ENCODE measurements around the gene SLC33A1.

- TF ChIP-seq, protein P1, sequence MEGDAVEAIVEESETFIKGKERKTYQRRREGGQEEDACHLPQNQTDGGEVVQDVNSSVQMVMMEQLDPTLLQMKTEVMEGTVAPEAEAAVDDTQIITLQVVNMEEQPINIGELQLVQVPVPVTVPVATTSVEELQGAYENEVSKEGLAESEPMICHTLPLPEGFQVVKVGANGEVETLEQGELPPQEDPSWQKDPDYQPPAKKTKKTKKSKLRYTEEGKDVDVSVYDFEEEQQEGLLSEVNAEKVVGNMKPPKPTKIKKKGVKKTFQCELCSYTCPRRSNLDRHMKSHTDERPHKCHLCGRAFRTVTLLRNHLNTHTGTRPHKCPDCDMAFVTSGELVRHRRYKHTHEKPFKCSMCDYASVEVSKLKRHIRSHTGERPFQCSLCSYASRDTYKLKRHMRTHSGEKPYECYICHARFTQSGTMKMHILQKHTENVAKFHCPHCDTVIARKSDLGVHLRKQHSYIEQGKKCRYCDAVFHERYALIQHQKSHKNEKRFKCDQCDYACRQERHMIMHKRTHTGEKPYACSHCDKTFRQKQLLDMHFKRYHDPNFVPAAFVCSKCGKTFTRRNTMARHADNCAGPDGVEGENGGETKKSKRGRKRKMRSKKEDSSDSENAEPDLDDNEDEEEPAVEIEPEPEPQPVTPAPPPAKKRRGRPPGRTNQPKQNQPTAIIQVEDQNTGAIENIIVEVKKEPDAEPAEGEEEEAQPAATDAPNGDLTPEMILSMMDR (IDR thresholded peaks at IDR 0.05): no peak
- TF ChIP-seq POLR2AphosphoS5 (IDR thresholded peaks at IDR 0.05; ENCODE audit: low read depth, low read length): no peak
- TF ChIP-seq REST (IDR thresholded peaks at IDR 0.05; ENCODE audit: insufficient read depth in 1 of 2, low read depth in 2 of 2, low read length in 1 of 2): no peak
Measured at GRCh38 chr3:155791190-155791589, 63.0 kb downstream of the SLC33A1 start.
